Thymus (tissue), 11 donors: ENCODE results near the gene JDP2. TPM values are rescaled to one million over a fixed set of nuclear protein-coding genes. Genes with fewer than 3 reads are reported as not detected.

Experiments used
- DNase-seq, 9 donors: peaks; one replicate each; pipeline ENCODE4 v3.0.0-alpha.2; 2013; ENCODE audit warnings: low spot score in 9 of 9, low read depth in 6 of 9, missing footprints in 1 of 9
- H3K27ac ChIP-seq, 2 donors: one replicate each; pipeline ENCODE4 v1.5.1; 2013; ENCODE audit warnings: control low read depth in 1 of 2, low read depth in 1 of 2, low read length in 1 of 2, mild to moderate bottlenecking in 1 of 2, moderate library complexity in 1 of 2
- H3K27me3 ChIP-seq, 2 donors: one replicate each; pipeline ENCODE4 v1.5.1; 2013; ENCODE audit warnings: low read length in 1 of 2; ENCODE audit not compliant: control insufficient read depth in 2 of 2, insufficient read depth in 1 of 2
- H3K36me3 ChIP-seq, 2 donors: one replicate each; pipeline ENCODE4 v1.5.1; 2013; ENCODE audit warnings: low read length in 1 of 2, mild to moderate bottlenecking in 1 of 2, moderate library complexity in 1 of 2; ENCODE audit not compliant: control insufficient read depth in 2 of 2, insufficient read depth in 2 of 2
- H3K4me1 ChIP-seq, 2 donors: one replicate each; pipeline ENCODE4 v1.5.1; 2013; ENCODE audit warnings: low read length in 2 of 2; ENCODE audit not compliant: control insufficient read depth in 2 of 2, insufficient read depth in 2 of 2
- H3K4me3 ChIP-seq, 2 donors: one replicate each; pipeline ENCODE4 v1.5.1; 2013; ENCODE audit warnings: low read length in 2 of 2, control low read depth in 1 of 2, mild to moderate bottlenecking in 1 of 2
- H3K9me3 ChIP-seq, 2 donors: one replicate each; pipeline ENCODE4 v1.5.1; 2013; ENCODE audit warnings: low read length in 1 of 2, mild to moderate bottlenecking in 1 of 2; ENCODE audit not compliant: control insufficient read depth in 2 of 2, insufficient read depth in 1 of 2
- WGBS: extraction: QIAGEN DNeasy Blood & Tissue Kit; methylation state at CpG from one replicate; pipeline ENCODE4 v1.1.7; 2013; 5-methylcytosine and 5-hydroxymethylcytosine counted together
- polyA plus RNA-seq: library from polyadenylated mRNA; stranded (reverse); fragments of 200-250 nt; gene quantifications from one replicate; pipeline ENCODE4 v1.2.3, GENCODE V29; 2013
- total RNA-seq: library from RNA; stranded (reverse); fragments of 120-200 nt; gene quantifications from one replicate; pipeline ENCODE4 v1.2.4, GENCODE V29; 2013
- donor health status: healthy.

JDP2 gene
- total and polyA plus RNA-seq, 2 donors: 4.3 to 13.4 TPM

GRCh38 chr14:75501080-75501479 is 73.3 kb downstream of the JDP2 start:
- H3K4me3 ChIP-seq: no peak overlapping the region
- 98% methylated on average over 3 of the region's 3 CpGs for WGBS

GRCh38 chr14:75504411-75504810 is 76.6 kb downstream of the JDP2 start:
- H3K9me3 ChIP-seq: peaks cover 0 to 3% of the 10 kb centered on the region in 2 donors
- no peaks in the 10 kb centered on the region for H3K4me1 ChIP-seq
- no peaks in the 10 kb centered on the region for H3K27me3 ChIP-seq
- no peak for DNase-seq
- no peak overlapping the region for H3K27ac ChIP-seq
- 99% methylated on average over 1 of the region's 1 CpG for WGBS
- no peak overlapping the region for H3K4me3 ChIP-seq
- no peaks in the 10 kb centered on the region for H3K36me3 ChIP-seq

More at GRCh38 chr14:75501080-75501479, 73.3 kb downstream of the JDP2 start:
- H3K27me3 ChIP-seq: no peaks in the 10 kb centered on the region
- no peaks in the 10 kb centered on the region for H3K36me3 ChIP-seq
- DNase-seq: no peak
- H3K4me1 ChIP-seq: peaks cover 0 to 12% of the 10 kb centered on the region in 2 donors
- no peak overlapping the region for H3K27ac ChIP-seq
- no peaks in the 10 kb centered on the region for H3K9me3 ChIP-seq

GRCh38 chr14:75506930-75507329 is 79.1 kb downstream of the JDP2 start:
- Histone ChIP-seq H3K27me3 (no peaks in the 10 kb centered on the region), H3K4me3 (no peak overlapping the region), H3K27ac (no peak overlapping the region), H3K36me3 (no peaks in the 10 kb centered on the region), H3K9me3 (peaks cover 0 to 7% of the 10 kb centered on the region in 2 donors), H3K4me1 (no peaks in the 10 kb centered on the region)
- DNase-seq: no peak
- WGBS: 100% methylated on average over 1 of the region's 1 CpG

GRCh38 chr14:75510547-75510946 is 82.7 kb downstream of the JDP2 start:
- Histone ChIP-seq H3K27me3 (no peaks in the 10 kb centered on the region), H3K27ac (no peak overlapping the region), H3K4me3 (no peak overlapping the region), H3K4me1 (peaks cover 8 to 10% of the 10 kb centered on the region in 2 donors), H3K9me3 (peaks cover 0 to 7% of the 10 kb centered on the region in 2 donors), H3K36me3 (no peaks in the 10 kb centered on the region)
- DNase-seq: no peak
- 99% methylated on average over 1 of the region's 1 CpG for WGBS

GRCh38 chr14:75511201-75511600 is 83.4 kb downstream of the JDP2 start:
- H3K36me3 ChIP-seq: no peaks in the 10 kb centered on the region
- peaks cover 8 to 15% of the 10 kb centered on the region in 2 donors for H3K4me1 ChIP-seq
- H3K9me3 ChIP-seq: peaks cover 0 to 7% of the 10 kb centered on the region in 2 donors
- H3K27ac ChIP-seq: no peak overlapping the region
- no peak overlapping the region for H3K4me3 ChIP-seq
- H3K27me3 ChIP-seq: no peaks in the 10 kb centered on the region
- no peak for DNase-seq

GRCh38 chr14:75513911-75514672 is 86.3 kb downstream of the JDP2 start:
- WGBS: 96% methylated on average over 12 of the region's 12 CpGs
- peaks cover 8 to 15% of the 10 kb centered on the region in 2 donors for H3K4me1 ChIP-seq
- H3K4me3 ChIP-seq: no peak overlapping the region
- DNase-seq: peak in 1 of 9 donors; percentile 16
- H3K9me3 ChIP-seq: peaks cover 0 to 4% of the 10 kb centered on the region in 2 donors
- H3K27me3 ChIP-seq: no peaks in the 10 kb centered on the region
- no peak overlapping the region for H3K27ac ChIP-seq
- no peaks in the 10 kb centered on the region for H3K36me3 ChIP-seq

- H3K36me3 ChIP-seq: no peaks in the 10 kb centered on the region
- H3K4me3 ChIP-seq: peak overlapping the region; percentile 18 to 28
- WGBS: 45% methylated on average over 29 of the region's 29 CpGs
- H3K27ac ChIP-seq: peak overlapping the region; percentile 55 to 71
- H3K9me3 ChIP-seq: peaks cover 0 to 4% of the 10 kb centered on the region in 2 donors
- peaks cover 8 to 15% of the 10 kb centered on the region in 2 donors for H3K4me1 ChIP-seq
- H3K27me3 ChIP-seq: no peaks in the 10 kb centered on the region
- peak in 4 of 9 donors; percentile 21 to 56 (median 28) for DNase-seq
Observed at GRCh38 chr14:75514673-75515628, 87.1 kb downstream of the JDP2 start.

GRCh38 chr14:75515629-75515996 is 87.8 kb downstream of the JDP2 start:
- peak overlapping the region in 1 of 2 donors; percentile 55 for H3K27ac ChIP-seq
- H3K4me1 ChIP-seq: peaks cover 8 to 15% of the 10 kb centered on the region in 2 donors
- no peaks in the 10 kb centered on the region for H3K27me3 ChIP-seq
- WGBS: 28% methylated on average over 7 of the region's 7 CpGs
- DNase-seq: peak in 1 of 9 donors; percentile 34
- peaks cover 0 to 4% of the 10 kb centered on the region in 2 donors for H3K9me3 ChIP-seq
- peak overlapping the region in 1 of 2 donors; percentile 28 for H3K4me3 ChIP-seq
- H3K36me3 ChIP-seq: no peaks in the 10 kb centered on the region

GRCh38 chr14:75518625-75519024 is 90.8 kb downstream of the JDP2 start:
- peaks cover 0 to 3% of the 10 kb centered on the region in 2 donors for H3K9me3 ChIP-seq
- WGBS: 92% methylated on average over 4 of the region's 4 CpGs
- H3K4me3 ChIP-seq: no peak overlapping the region
- H3K27ac ChIP-seq: no peak overlapping the region
- H3K4me1 ChIP-seq: peaks cover 20 to 44% of the 10 kb centered on the region in 2 donors
- H3K36me3 ChIP-seq: no peaks in the 10 kb centered on the region
- peaks cover 0 to 2% of the 10 kb centered on the region in 2 donors for H3K27me3 ChIP-seq
- DNase-seq: peak in 1 of 9 donors; percentile 23
